A673 (cell line): Measurements from ENCODE around the gene C6. TPM values are rescaled to one million over a fixed set of nuclear protein-coding genes. Genes with fewer than 3 reads are reported as not detected.

Experiments used
- BruUV-seq: library from RNA; stranded (reverse); fragments of 400-500 nt; replicated peaks from 2 replicates; lab custom pipeline; 2021; lab: Mats Ljungman, UMichigan
- CTCF ChIA-PET: fragments of 300-600 bp; sonication (Branson Sonifier 250); formaldehyde crosslinking; loops from one replicate; lab custom pipeline; 2022; ENCODE audit warnings: antibody characterized with exemption; lab: Charles Lee
- POLR2A ChIA-PET: fragments of 300-600 bp; sonication (Branson Sonifier 250); formaldehyde crosslinking; loops from one replicate; lab custom pipeline; 2022; ENCODE audit warnings: antibody characterized with exemption; ENCODE audit not compliant: low non-redundant PET; lab: Charles Lee
- DNase-seq: peaks from one replicate; pipeline ENCODE4 v3.0.0-alpha.2; 2015; ENCODE audit warnings: low spot score
- H3K27ac ChIP-seq: fragments of 200-600 bp; sonication (generic); 2 replicates; pipeline ENCODE4 v1.5.1; 2016; ENCODE audit warnings: mixed run types, low read depth, mild to moderate bottlenecking, mixed read lengths, antibody characterized with exemption, low read length; ENCODE audit not compliant: poor library complexity, severe bottlenecking
- H3K27me3 ChIP-seq: fragments of 200-600 bp; sonication (generic); replicated peaks from 2 replicates; pipeline ENCODE4 v1.6.1; 2017; ENCODE audit warnings: mixed run types, low read depth, mild to moderate bottlenecking, mixed read lengths, antibody characterized with exemption, low read length; ENCODE audit not compliant: insufficient read depth, poor library complexity
- H3K36me3 ChIP-seq: fragments of 200-600 bp; sonication (generic); 2 replicates; pipeline ENCODE4 v1.6.1; 2016; ENCODE audit warnings: mixed run types, mild to moderate bottlenecking, mixed read lengths, antibody characterized with exemption, low read length; ENCODE audit not compliant: insufficient read depth, poor library complexity, severe bottlenecking
- H3K4me1 ChIP-seq: fragments of 200-600 bp; sonication (generic); 2 replicates; pipeline ENCODE4 v1.6.1; 2017; ENCODE audit warnings: mixed run types, mild to moderate bottlenecking, mixed read lengths, antibody characterized with exemption, low read length; ENCODE audit not compliant: insufficient read depth, poor library complexity, severe bottlenecking
- H3K4me3 ChIP-seq: fragments of 200-600 bp; sonication (generic); 2 replicates; pipeline ENCODE4 v1.5.1; 2016; ENCODE audit warnings: low read depth, mixed run types, mild to moderate bottlenecking, mixed read lengths, low read length; ENCODE audit not compliant: poor library complexity, severe bottlenecking
- H3K9me3 ChIP-seq: fragments of 200-600 bp; sonication (generic); 2 replicates; pipeline ENCODE4 v1.6.1; 2016; ENCODE audit warnings: mixed run types, low read depth, mild to moderate bottlenecking, mixed read lengths, antibody characterized with exemption, low read length; ENCODE audit not compliant: poor library complexity, severe bottlenecking
- CTCF ChIP-seq: fragments of 300-800, 200-600 bp; sonication (generic); conservative IDR thresholded peaks from 2 replicates; pipeline ENCODE4 v1.5.1; 2017; ENCODE audit warnings: low read depth, mild to moderate bottlenecking, antibody characterized with exemption, low read length, moderate library complexity, mixed read lengths
- EZH2 ChIP-seq: fragments of 200-600 bp; sonication (generic); IDR thresholded peaks from 2 replicates; pipeline ENCODE4 v1.6.1; 2017; ENCODE audit warnings: borderline replicate concordance, low read depth, mild to moderate bottlenecking, mixed read lengths, antibody characterized with exemption, low read length; ENCODE audit not compliant: poor library complexity, severe bottlenecking
- intact Hi-C: fragments of 100-400 bp; cut with micrococcal nuclease; formaldehyde crosslinking; loops from one replicate; pipeline ENCODE4 v1.10.0; 2022; ENCODE audit not compliant: unreplicated experiment
- total RNA-seq: library from RNA; stranded (reverse); gene quantifications from 2 replicates; pipeline ENCODE4 v1.2.3, GENCODE V29; 2021

Gene C6
- total RNA-seq, 1 experiment from 2014 or later: 6.1 TPM

DNA sequence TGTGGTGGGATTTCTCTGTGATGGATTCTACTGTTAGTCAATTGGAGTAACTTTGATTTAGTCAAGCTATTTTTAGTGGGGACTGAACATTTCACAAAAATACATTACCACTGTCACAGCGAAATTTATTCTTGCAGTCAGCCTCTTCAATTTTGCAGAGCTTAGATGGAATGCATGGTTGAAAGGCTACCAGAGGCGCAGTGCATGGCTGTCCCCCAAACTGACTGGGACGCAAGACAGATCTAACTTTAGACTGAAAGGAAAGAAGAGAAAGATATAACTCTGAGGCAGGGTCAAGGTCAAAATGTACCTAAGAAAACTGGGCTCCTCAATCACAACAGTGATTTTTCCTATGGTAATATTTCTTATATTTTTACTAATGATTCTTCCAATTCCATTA is 13.7 kb downstream of the C6 start:
- TF ChIP-seq EZH2 (no peak), CTCF (no peak)
- Histone ChIP-seq H3K27ac (no peak overlapping the region), H3K9me3 (no peaks in the 10 kb centered on the region), H3K4me1 (no peaks in the 10 kb centered on the region), H3K4me3 (no peak overlapping the region), H3K36me3 (no peaks in the 10 kb centered on the region), H3K27me3 (no peaks in the 10 kb centered on the region)
- no peak for DNase-seq
- intact Hi-C loops: no loop called here
- BruUV-seq: no TSS peak
- CTCF ChIA-PET: no interaction called here
- POLR2A ChIA-PET: no interaction called here

GRCh38 chr5:41196197-41196596 is 17.1 kb downstream of the C6 start:
- no peak for TF ChIP-seq EZH2
- TF ChIP-seq CTCF: no peak
- intact Hi-C loops: no loop called here
- CTCF ChIA-PET: no interaction called here
- Histone ChIP-seq H3K9me3 (no peaks in the 10 kb centered on the region), H3K36me3 (no peaks in the 10 kb centered on the region), H3K4me1 (no peaks in the 10 kb centered on the region), H3K4me3 (no peak overlapping the region), H3K27ac (no peak overlapping the region), H3K27me3 (no peaks in the 10 kb centered on the region)
- no TSS peak for BruUV-seq
- DNase-seq: no peak
- POLR2A ChIA-PET: no interaction called here

GRCh38 chr5:41195228-41195627 is 18.1 kb downstream of the C6 start:
- Histone ChIP-seq H3K4me1 (no peaks in the 10 kb centered on the region), H3K4me3 (no peak overlapping the region), H3K27ac (no peak overlapping the region), H3K36me3 (no peaks in the 10 kb centered on the region), H3K9me3 (no peaks in the 10 kb centered on the region), H3K27me3 (no peaks in the 10 kb centered on the region)
- ChIA-PET POLR2A (no interaction called here), CTCF (no interaction called here)
- DNase-seq: no peak
- TF ChIP-seq CTCF (no peak), EZH2 (no peak)
- no TSS peak for BruUV-seq
- intact Hi-C loops: no loop called here
